ENCODE results near the gene TRABD. TPM values are rescaled to one million over a fixed set of nuclear protein-coding genes. Genes with fewer than 3 reads are reported as not detected.

TRABD gene
- polyA plus RNA-seq, 2 donors: 47.4 to 54.5 TPM

GRCh38 chr22:50247748-50248147 is 62.0 kb downstream of the TRABD start:
- 40 to 46% methylated on average over 14 to 16 of the region's 16 CpGs for WGBS, 2 donors
- Histone ChIP-seq H3K36me3 (ENCODE audit: control insufficient read depth in 2 of 2, insufficient read depth in 2 of 2, low read length in 1 of 2) (peaks cover 0 to 24% of the 10 kb centered on the region in 2 donors), H3K4me3 (ENCODE audit: low read depth in 1 of 2, low read length in 2 of 2) (no peak overlapping the region), H3K4me1 (ENCODE audit: control insufficient read depth in 2 of 2, insufficient read depth in 2 of 2, low read length in 1 of 2) (peaks cover 15 to 40% of the 10 kb centered on the region in 2 donors), H3K27ac (ENCODE audit: low read depth in 2 of 2, low read length in 1 of 2) (peak overlapping the region in 1 of 2 donors; percentile 27), H3K27me3 (ENCODE audit: control insufficient read depth in 1 of 2, insufficient read depth in 2 of 2, low read length in 2 of 2) (no peaks in the 10 kb centered on the region), H3K9me3 (ENCODE audit: control insufficient read depth in 2 of 2, insufficient read depth in 1 of 2, low read depth in 1 of 2, low read length in 1 of 2) (peaks cover 0 to 2% of the 10 kb centered on the region in 2 donors)

- Histone ChIP-seq H3K9me3 (ENCODE audit: control insufficient read depth in 2 of 2, insufficient read depth in 1 of 2, low read depth in 1 of 2, low read length in 1 of 2) (peaks cover 0 to 2% of the 10 kb centered on the region in 2 donors), H3K27ac (ENCODE audit: low read depth in 2 of 2, low read length in 1 of 2) (no peak overlapping the region), H3K4me1 (ENCODE audit: control insufficient read depth in 2 of 2, insufficient read depth in 2 of 2, low read length in 1 of 2) (peaks cover 15 to 39% of the 10 kb centered on the region in 2 donors), H3K27me3 (ENCODE audit: control insufficient read depth in 1 of 2, insufficient read depth in 2 of 2, low read length in 2 of 2) (no peaks in the 10 kb centered on the region), H3K4me3 (ENCODE audit: low read depth in 1 of 2, low read length in 2 of 2) (no peak overlapping the region), H3K36me3 (ENCODE audit: control insufficient read depth in 2 of 2, insufficient read depth in 2 of 2, low read length in 1 of 2) (peaks cover 0 to 24% of the 10 kb centered on the region in 2 donors)
- WGBS, 2 donors: 87% methylated on average over 29 of the region's 29 CpGs
Measured at GRCh38 chr22:50248196-50249081, 62.7 kb downstream of the TRABD start.

Other genes with a start within 250 kb of the TRABD start
- gene PIM3, start 225.1 kb upstream of the TRABD start, polyA plus RNA-seq: 10 to 100 TPM; 33.8 to 43.4 TPM
- gene IL17REL, start 173.1 kb upstream of the TRABD start, polyA plus RNA-seq: not detected
- gene TTLL8, start 127.6 kb upstream of the TRABD start, polyA plus RNA-seq: not detected
- under 1 TPM; 0.04 to 0.08 TPM for gene MLC1, start 100.5 kb upstream of the TRABD start, polyA plus RNA-seq
- gene MOV10L1, start 95.9 kb upstream of the TRABD start, polyA plus RNA-seq: under 1 TPM; 0.18 to 0.22 TPM
- gene PANX2, start 15.2 kb upstream of the TRABD start, polyA plus RNA-seq: 1 to 10 TPM; 2.1 to 2.6 TPM
- gene SELENOO, start 15.1 kb downstream of the TRABD start, polyA plus RNA-seq: 10 to 100 TPM; 23.0 to 35.9 TPM
- 10 to 100 TPM; 19.3 to 37.9 TPM for gene TUBGCP6, start 59.1 kb downstream of the TRABD start, polyA plus RNA-seq
- gene HDAC10, start 65.4 kb downstream of the TRABD start, polyA plus RNA-seq: 10 to 100 TPM; 22.0 to 42.4 TPM
- 1 to 10 TPM; 3.0 to 3.4 TPM for gene MAPK12, start 75.8 kb downstream of the TRABD start, polyA plus RNA-seq
- gene MAPK11, start 84.5 kb downstream of the TRABD start, polyA plus RNA-seq: 1 to 10 TPM; 5.4 to 6.1 TPM
- 100 to 1,000 TPM; 107 to 186 TPM for gene PLXNB2, start 121.7 kb downstream of the TRABD start, polyA plus RNA-seq
- gene DENND6B, start 141.1 kb downstream of the TRABD start, polyA plus RNA-seq: 1 to 10 TPM; 2.4 to 6.8 TPM
- 10 to 100 TPM; 30.2 to 38.2 TPM for gene PPP6R2, start 157.4 kb downstream of the TRABD start, polyA plus RNA-seq

Data from esophagus (tissue), 2 donors.